H1 (cell line): ENCODE data around the gene REPIN1. TPM values are rescaled to one million over a fixed set of nuclear protein-coding genes. Genes with fewer than 3 reads are reported as not detected.

Experiments
- CREB1 ChIP-seq: IDR thresholded peaks from 2 replicates; pipeline ENCODE4 v1.6.1; 2012; ENCODE audit warnings: inconsistent platforms
- EGR1 ChIP-seq: IDR thresholded peaks from 2 replicates; pipeline ENCODE4 v1.6.1; 2011; ENCODE audit warnings: low read depth, low read length, borderline replicate concordance
- RBBP5 ChIP-seq: IDR thresholded peaks from 2 replicates; pipeline ENCODE4 v1.7.1; 2012; ENCODE audit warnings: low read depth, mild to moderate bottlenecking, inconsistent platforms, low read length, moderate library complexity, borderline replicate concordance
- RNF2 ChIP-seq: fragments of 200-900, 300-1000 bp; sonication (generic); IDR thresholded peaks from 2 replicates; pipeline ENCODE4 v1.7.1; 2016; ENCODE audit warnings: borderline replicate concordance, low read depth, mild to moderate bottlenecking, antibody characterized with exemption, low read length; ENCODE audit not compliant: poor library complexity, severe bottlenecking; ENCODE audit errors: missing control alignments
- SRF ChIP-seq: IDR thresholded peaks from 2 replicates; pipeline ENCODE4 v1.6.1; 2011; ENCODE audit warnings: mild to moderate bottlenecking, low read depth, low read length, moderate library complexity
- SUZ12 ChIP-seq: fragments of 200-600 bp; sonication (generic); IDR thresholded peaks from 2 replicates; pipeline ENCODE4 v1.6.1; 2012; ENCODE audit warnings: mild to moderate bottlenecking, inconsistent platforms, low read length, moderate library complexity, mixed read lengths
- TAF7 ChIP-seq: optimal IDR thresholded peaks from 2 replicates; pipeline ENCODE3; 2011; ENCODE audit warnings: low read depth, mild to moderate bottlenecking, inconsistent platforms, low read length, moderate library complexity, borderline replicate concordance
- polyA plus RNA-seq, 7 experiments: library from polyadenylated mRNA; depleted of rRNA in 3 of 7; stranded (reverse) in 5 of 7; unstranded in 2 of 7; fragments of >200 nt in 5 of 7; fragments of 200-250 nt in 2 of 7; gene quantifications; 1 replicate in 5 of 7; 2 replicates in 1 of 7; 4 replicates in 1 of 7; pipeline versions ENCODE4 v1.2.1 to v1.2.3, GENCODE V29; 2011 to 2013; ENCODE audit warnings: missing spikeins in 2 of 7, mixed read lengths in 2 of 7
- total RNA-seq: library from RNA; stranded (reverse); fragmentation: NEBNext Ultra II Directional; extraction: Animal tissue kit (Norgen Biotek cat#: 25700); gene quantifications from 2 replicates; pipeline ENCODE4 v1.2.1, GENCODE V29; 2021

REPIN1 gene
- total and polyA plus RNA-seq, 2 of the 8 experiments (the other 6 are each of a cell fraction or from before 2014, with no cell fraction given), result 98.6 to 125 TPM

DNA sequence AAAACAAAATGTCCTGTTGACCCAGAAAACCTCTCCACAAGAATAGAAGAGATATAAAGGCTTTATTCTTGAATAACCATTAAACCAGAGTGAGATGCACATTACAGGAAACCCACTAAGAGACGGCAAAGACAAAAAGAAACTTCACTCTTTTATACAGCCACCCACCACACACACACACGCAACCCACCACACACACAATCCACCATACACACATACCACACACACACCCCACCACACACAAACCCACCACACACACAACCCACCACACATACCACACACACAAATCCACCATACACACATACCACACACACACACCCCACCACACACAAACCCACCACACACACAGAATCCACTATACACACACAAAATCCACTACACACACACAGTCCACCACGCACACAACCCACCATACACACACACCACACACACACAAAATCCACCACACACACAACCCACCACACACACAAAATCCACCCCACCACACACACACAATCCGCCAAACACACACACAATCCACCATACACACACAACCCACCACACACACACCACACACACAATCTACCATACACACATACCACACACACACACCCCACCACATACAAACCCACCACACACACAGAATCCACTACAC is 9.5 kb upstream of the REPIN1 start (continued):
- no peak for TF ChIP-seq SUZ12
- no peak for TF ChIP-seq CREB1
- no peak for TF ChIP-seq TAF7
- TF ChIP-seq SRF, result no peak
- no peak for TF ChIP-seq EGR1
- no peak for TF ChIP-seq RNF2
- no peak for TF ChIP-seq RBBP5
